SK-N-SH (cell line): Measurements from ENCODE around the gene KLHL40. TPM values are rescaled to one million over a fixed set of nuclear protein-coding genes. Genes with fewer than 3 reads are reported as not detected.

Experiments
- CTCF ChIA-PET: fragments of 300-600, 350-600 bp; formaldehyde crosslinking; extraction: SDS; loops from one replicate; lab custom pipeline; 2021; lab: Yijun Ruan, JAX
- POLR2A ChIA-PET: fragments of 350-600 bp; sonication (Branson Sonifier 250); formaldehyde crosslinking; extraction: SDS; loops from one replicate; lab custom pipeline; 2020; ENCODE audit warnings: antibody characterized with exemption, inconsistent platforms; lab: Yijun Ruan, JAX
- DNase-seq: peaks from one replicate; pipeline ENCODE4 v3.0.0; 2012
- H2AFZ ChIP-seq: fragments of 200-600 bp; sonication (generic); 2 replicates; pipeline ENCODE4 v1.8.1; 2016; ENCODE audit warnings: antibody characterized with exemption, mild to moderate bottlenecking, low read depth
- H3F3A ChIP-seq: fragments of 200-600 bp; sonication (generic); replicated peaks from 2 replicates; pipeline ENCODE3; 2016; ENCODE audit warnings: antibody characterized with exemption, mild to moderate bottlenecking; ENCODE audit not compliant: insufficient read depth
- H3K27ac ChIP-seq, 2 experiments: fragments of 200-500 bp in 1 of 2; fragments of 200-600 bp in 1 of 2; sonication (Bioruptor generic) in 1 of 2; sonication (generic), shearing (Covaris generic) in 1 of 2; 2 replicates each; pipeline versions ENCODE4 v1.5.1 to v1.6.1; 2014 to 2016; ENCODE audit warnings: low read depth in 2 of 2, inconsistent platforms in 1 of 2, low read length in 1 of 2, mild to moderate bottlenecking in 1 of 2, mixed read lengths in 1 of 2
- H3K27me3 ChIP-seq: fragments of 200-600 bp; sonication (generic), shearing (Covaris generic); 2 replicates; pipeline ENCODE4 v1.6.1; 2016; ENCODE audit warnings: mixed run types; ENCODE audit not compliant: insufficient read depth
- H3K36me3 ChIP-seq, 2 experiments: fragments of 200-500 bp in 1 of 2; fragments of 200-600 bp in 1 of 2; sonication (Bioruptor generic) in 1 of 2; sonication (generic) in 1 of 2; replicated peaks in 1 of 2; 2 replicates each; pipeline versions ENCODE3 to v1.5.1; 2014 to 2016; ENCODE audit warnings: low read length in 1 of 2, mild to moderate bottlenecking in 1 of 2; ENCODE audit not compliant: insufficient read depth in 2 of 2, control insufficient read depth in 1 of 2
- H3K4me1 ChIP-seq, 2 experiments: fragments of 200-500 bp in 1 of 2; fragments of 200-600 bp in 1 of 2; sonication (Bioruptor generic) in 1 of 2; sonication (generic), shearing (Covaris generic) in 1 of 2; 2 replicates each; pipeline versions ENCODE4 v1.5.1 to v1.6.1; 2014 to 2016; ENCODE audit warnings: low read depth in 1 of 2, low read length in 1 of 2, mixed run types in 1 of 2; ENCODE audit not compliant: insufficient read depth in 2 of 2, control insufficient read depth in 1 of 2
- H3K4me2 ChIP-seq: fragments of 200-600 bp; sonication (generic), shearing (Covaris generic); 2 replicates; pipeline ENCODE4 v1.6.1; 2017; ENCODE audit warnings: mixed run types
- H3K4me3 ChIP-seq, 2 experiments: fragments of 200-500 bp in 1 of 2; fragments of 200-600 bp in 1 of 2; sonication (Bioruptor generic) in 1 of 2; sonication (generic), shearing (Covaris generic) in 1 of 2; 2 replicates each; pipeline versions ENCODE4 v1.5.1 to v1.8.1; 2014 to 2016; ENCODE audit warnings: low read depth in 2 of 2, inconsistent platforms in 1 of 2, low read length in 1 of 2, mild to moderate bottlenecking in 1 of 2, mixed read lengths in 1 of 2, moderate library complexity in 1 of 2
- H3K79me2 ChIP-seq: fragments of 200-600 bp; sonication (generic); 2 replicates; pipeline ENCODE4 v1.8.1; 2017; ENCODE audit warnings: mild to moderate bottlenecking; ENCODE audit not compliant: insufficient read depth
- H3K9ac ChIP-seq: fragments of 200-600 bp; sonication (generic); 2 replicates; pipeline ENCODE4 v1.6.1; 2017; ENCODE audit warnings: mixed run types
- H3K9me2 ChIP-seq: fragments of 200-600 bp; sonication (generic); 2 replicates; pipeline ENCODE4 v1.6.1; 2017; ENCODE audit warnings: mixed run types
- H3K9me3 ChIP-seq: fragments of 200-600 bp; sonication (generic); 2 replicates; pipeline ENCODE4 v1.6.1; 2017; ENCODE audit warnings: mixed run types, mild to moderate bottlenecking, moderate library complexity
- H4K20me1 ChIP-seq: fragments of 200-600 bp; sonication (generic); 2 replicates; pipeline ENCODE4 v1.6.1; 2017; ENCODE audit warnings: mild to moderate bottlenecking, mixed run types; ENCODE audit not compliant: insufficient read depth
- CHD2 ChIP-seq: fragments of 150-350 bp; IDR thresholded peaks from 2 replicates; pipeline ENCODE4 v1.6.1; 2018; ENCODE audit warnings: low read length; ENCODE audit not compliant: partially characterized antibody
- EP300 ChIP-seq, 2 experiments: IDR thresholded peaks; 2 replicates each; pipeline versions ENCODE4 v1.4.0 to v1.6.1; 2012; ENCODE audit warnings: borderline replicate concordance in 1 of 2, low read depth in 1 of 2, low read length in 1 of 2
- EZH2phosphoT487 ChIP-seq: fragments of 200-600 bp; sonication (generic); IDR thresholded peaks from 2 replicates; pipeline ENCODE4 v1.6.1; 2017; ENCODE audit warnings: low read depth, mixed run types, mild to moderate bottlenecking, antibody characterized with exemption, moderate library complexity, borderline replicate concordance
- FOXJ3 ChIP-seq: sonication (generic); formaldehyde crosslinking; IDR thresholded peaks from 2 replicates; pipeline ENCODE4 v1.5.1; 2020; ENCODE audit warnings: mild to moderate bottlenecking, missing genetic modification reagents
- FOXM1 ChIP-seq: IDR thresholded peaks from 2 replicates; pipeline ENCODE4 v1.4.0; 2012; ENCODE audit warnings: low read depth, mild to moderate bottlenecking
- GABPA ChIP-seq: IDR thresholded peaks from 2 replicates; pipeline ENCODE4 v1.4.0; 2012; ENCODE audit warnings: low read depth, mild to moderate bottlenecking
- IRF3 ChIP-seq: fragments of 150-350 bp; IDR thresholded peaks from 2 replicates; pipeline ENCODE4 v1.6.1; 2016; ENCODE audit warnings: mild to moderate bottlenecking, low read depth, low read length
- JUND ChIP-seq: IDR thresholded peaks from 2 replicates; pipeline ENCODE4 v1.4.0; 2012
- MEF2A ChIP-seq: IDR thresholded peaks from 2 replicates; pipeline ENCODE4 v1.4.0; 2012; ENCODE audit warnings: low read depth, borderline replicate concordance
- MXI1 ChIP-seq: IDR thresholded peaks from 2 replicates; pipeline ENCODE4 v1.6.1; 2012; ENCODE audit warnings: mild to moderate bottlenecking, low read depth, low read length, improper control_type of control experiment
- POLR2AphosphoS5 ChIP-seq: IDR thresholded peaks from 2 replicates; pipeline ENCODE4 v1.6.1; 2012; ENCODE audit warnings: low read depth, low read length
- RCOR1 ChIP-seq: fragments of 150-350 bp; IDR thresholded peaks from 2 replicates; pipeline ENCODE4 v1.6.1; 2017; ENCODE audit warnings: antibody characterized with exemption, low read length
- RXRA ChIP-seq: IDR thresholded peaks from 2 replicates; pipeline ENCODE4 v1.4.0; 2012; ENCODE audit warnings: low read depth, mild to moderate bottlenecking, borderline replicate concordance
- SIN3A ChIP-seq: IDR thresholded peaks from 2 replicates; pipeline ENCODE4 v1.6.1; 2012; ENCODE audit warnings: low read depth, mild to moderate bottlenecking, low read length, moderate library complexity, borderline replicate concordance
- USF1 ChIP-seq: IDR thresholded peaks from 2 replicates; pipeline ENCODE4 v1.4.0; 2012; ENCODE audit warnings: low read depth, borderline replicate concordance
- USF2 ChIP-seq: fragments of 150-350 bp; IDR thresholded peaks from 2 replicates; pipeline ENCODE4 v1.6.1; 2017; ENCODE audit warnings: antibody characterized with exemption, low read length, low read depth, borderline replicate concordance
- YY1 ChIP-seq: IDR thresholded peaks from 2 replicates; pipeline ENCODE4 v1.4.0; 2012; ENCODE audit warnings: low read depth, mild to moderate bottlenecking
- WGBS: methylation state at CpG from one replicate; pipeline ENCODE4 v1.1.6; 2017; ENCODE audit warnings: low lambda C conversion rate; 5-methylcytosine and 5-hydroxymethylcytosine counted together
- polyA plus RNA-seq, 3 experiments: library from polyadenylated mRNA; depleted of rRNA; stranded (reverse); fragments of >200 nt; gene quantifications; 2 replicates each; pipeline ENCODE4 v1.2.3, GENCODE V29; 2012
- TF ChIP-seq, protein P1 (sequence below): IDR thresholded peaks from 2 replicates; pipeline ENCODE4 v1.4.0; 2012; ENCODE audit warnings: low read depth, borderline replicate concordance
- TF ChIP-seq, protein P2 (sequence below): fragments of 200-600 bp; sonication (generic); IDR thresholded peaks from 2 replicates; pipeline ENCODE4 v1.6.1; 2017; ENCODE audit warnings: antibody characterized with exemption, mild to moderate bottlenecking, moderate library complexity

Gene KLHL40
- polyA plus RNA-seq, 1 of the 3 experiments (the other 2 are of a cell fraction), result not detected

- ChIA-PET POLR2A (no interaction called here), CTCF (interaction anchor here (0.9 to 1.3 kb wide), 2 partner anchors 10 to 11 kb away, joined by 3 read pairs; no protein-coding TSS in a partner anchor)
- no peak overlapping the region for H2AFZ ChIP-seq
- no peaks in the 10 kb centered on the region for H3F3A ChIP-seq
- H3K27ac ChIP-seq, result no peak overlapping the region
- DNase-seq, result no peak
- no peak overlapping the region for H3K4me2 ChIP-seq
- no peak overlapping the region for H3K9ac ChIP-seq
- WGBS, result 66% methylated on average over 4 of the region's 10 CpGs
- no peaks in the 10 kb centered on the region for H3K79me2 ChIP-seq
- no peak for TF ChIP-seq FOXM1
- TF ChIP-seq RCOR1, result no peak
- TF ChIP-seq USF1, result no peak
- no peak for TF ChIP-seq YY1
- no peak for TF ChIP-seq EZH2phosphoT487
- TF ChIP-seq IRF3, result no peak
- TF ChIP-seq MXI1, result no peak
- TF ChIP-seq SIN3A, result no peak
- TF ChIP-seq, protein P1, sequence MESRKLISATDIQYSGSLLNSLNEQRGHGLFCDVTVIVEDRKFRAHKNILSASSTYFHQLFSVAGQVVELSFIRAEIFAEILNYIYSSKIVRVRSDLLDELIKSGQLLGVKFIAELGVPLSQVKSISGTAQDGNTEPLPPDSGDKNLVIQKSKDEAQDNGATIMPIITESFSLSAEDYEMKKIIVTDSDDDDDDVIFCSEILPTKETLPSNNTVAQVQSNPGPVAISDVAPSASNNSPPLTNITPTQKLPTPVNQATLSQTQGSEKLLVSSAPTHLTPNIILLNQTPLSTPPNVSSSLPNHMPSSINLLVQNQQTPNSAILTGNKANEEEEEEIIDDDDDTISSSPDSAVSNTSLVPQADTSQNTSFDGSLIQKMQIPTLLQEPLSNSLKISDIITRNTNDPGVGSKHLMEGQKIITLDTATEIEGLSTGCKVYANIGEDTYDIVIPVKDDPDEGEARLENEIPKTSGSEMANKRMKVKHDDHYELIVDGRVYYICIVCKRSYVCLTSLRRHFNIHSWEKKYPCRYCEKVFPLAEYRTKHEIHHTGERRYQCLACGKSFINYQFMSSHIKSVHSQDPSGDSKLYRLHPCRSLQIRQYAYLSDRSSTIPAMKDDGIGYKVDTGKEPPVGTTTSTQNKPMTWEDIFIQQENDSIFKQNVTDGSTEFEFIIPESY, result no peak
- H4K20me1 ChIP-seq, result no peaks in the 10 kb centered on the region
- H3K36me3 ChIP-seq, result no peaks in the 10 kb centered on the region
- no peaks in the 10 kb centered on the region for H3K9me3 ChIP-seq
- H3K9me2 ChIP-seq, result no peaks in the 10 kb centered on the region
- H3K27me3 ChIP-seq, result 0 out of 2 replicates have a peak, but pooled peaks cover 4% of the 10 kb centered on the region
- H3K4me3 ChIP-seq, result no peak overlapping the region
- H3K4me1 ChIP-seq, result no peaks in the 10 kb centered on the region; a peak in 1 of 4 replicates
Measured at GRCh38 chr3:42708611-42709151, 23.3 kb downstream of the KLHL40 start.

- H3K9me2 ChIP-seq, result no peaks in the 10 kb centered on the region
- H3K4me2 ChIP-seq, result no peak overlapping the region
- H3K9me3 ChIP-seq, result no peaks in the 10 kb centered on the region
- no peak overlapping the region for H2AFZ ChIP-seq
- H3K4me3 ChIP-seq, result no peak overlapping the region
- 78% methylated on average over 8 of the region's 10 CpGs for WGBS
- H3K4me1 ChIP-seq, result no peaks in the 10 kb centered on the region; a peak in 1 of 4 replicates
- POLR2A ChIA-PET, result no interaction called here
- DNase-seq, result no peak
- TF ChIP-seq FOXM1, result no peak
- no peak for TF ChIP-seq GABPA
- no peak for TF ChIP-seq JUND
- TF ChIP-seq RCOR1, result no peak
- TF ChIP-seq EP300 (IDR thresholded peaks at IDR 0.05; ENCODE audit: borderline replicate concordance in 1 of 2, low read depth in 1 of 2, low read length in 1 of 2), result no peak
- no peak for TF ChIP-seq FOXJ3
- TF ChIP-seq MEF2A, result no peak
- TF ChIP-seq CHD2, result no peak
- TF ChIP-seq RXRA, result no peak
- TF ChIP-seq USF2, result no peak
- TF ChIP-seq POLR2AphosphoS5, result no peak
- TF ChIP-seq, protein P2, sequence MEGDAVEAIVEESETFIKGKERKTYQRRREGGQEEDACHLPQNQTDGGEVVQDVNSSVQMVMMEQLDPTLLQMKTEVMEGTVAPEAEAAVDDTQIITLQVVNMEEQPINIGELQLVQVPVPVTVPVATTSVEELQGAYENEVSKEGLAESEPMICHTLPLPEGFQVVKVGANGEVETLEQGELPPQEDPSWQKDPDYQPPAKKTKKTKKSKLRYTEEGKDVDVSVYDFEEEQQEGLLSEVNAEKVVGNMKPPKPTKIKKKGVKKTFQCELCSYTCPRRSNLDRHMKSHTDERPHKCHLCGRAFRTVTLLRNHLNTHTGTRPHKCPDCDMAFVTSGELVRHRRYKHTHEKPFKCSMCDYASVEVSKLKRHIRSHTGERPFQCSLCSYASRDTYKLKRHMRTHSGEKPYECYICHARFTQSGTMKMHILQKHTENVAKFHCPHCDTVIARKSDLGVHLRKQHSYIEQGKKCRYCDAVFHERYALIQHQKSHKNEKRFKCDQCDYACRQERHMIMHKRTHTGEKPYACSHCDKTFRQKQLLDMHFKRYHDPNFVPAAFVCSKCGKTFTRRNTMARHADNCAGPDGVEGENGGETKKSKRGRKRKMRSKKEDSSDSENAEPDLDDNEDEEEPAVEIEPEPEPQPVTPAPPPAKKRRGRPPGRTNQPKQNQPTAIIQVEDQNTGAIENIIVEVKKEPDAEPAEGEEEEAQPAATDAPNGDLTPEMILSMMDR, result no peak
- TF ChIP-seq, all 33 proteins: peak for 0
- Histone ChIP-seq H3K79me2 (no peaks in the 10 kb centered on the region), H4K20me1 (no peaks in the 10 kb centered on the region), H3F3A (no peaks in the 10 kb centered on the region), H3K36me3 (no peaks in the 10 kb centered on the region), H3K27me3 (0 out of 2 replicates have a peak, but pooled peaks cover 4% of the 10 kb centered on the region), H3K27ac (no peak overlapping the region), H3K9ac (no peak overlapping the region)
- CTCF ChIA-PET, result interaction anchor here (0.5 to 1.7 kb wide), 2 partner anchors 35 to 341 kb away, joined by 3 to 5 read pairs; no protein-coding TSS in a partner anchor
Measured at GRCh38 chr3:42709621-42710020, 24.3 kb downstream of the KLHL40 start.
